ENCODE data around the gene WARS2. TPM values are rescaled to one million over a fixed set of nuclear protein-coding genes. Genes with fewer than 3 reads are reported as not detected.

The WARS2 gene
- total and polyA plus RNA-seq, 7 donors: 3.4 to 10.8 (median 7.8) TPM

DNA sequence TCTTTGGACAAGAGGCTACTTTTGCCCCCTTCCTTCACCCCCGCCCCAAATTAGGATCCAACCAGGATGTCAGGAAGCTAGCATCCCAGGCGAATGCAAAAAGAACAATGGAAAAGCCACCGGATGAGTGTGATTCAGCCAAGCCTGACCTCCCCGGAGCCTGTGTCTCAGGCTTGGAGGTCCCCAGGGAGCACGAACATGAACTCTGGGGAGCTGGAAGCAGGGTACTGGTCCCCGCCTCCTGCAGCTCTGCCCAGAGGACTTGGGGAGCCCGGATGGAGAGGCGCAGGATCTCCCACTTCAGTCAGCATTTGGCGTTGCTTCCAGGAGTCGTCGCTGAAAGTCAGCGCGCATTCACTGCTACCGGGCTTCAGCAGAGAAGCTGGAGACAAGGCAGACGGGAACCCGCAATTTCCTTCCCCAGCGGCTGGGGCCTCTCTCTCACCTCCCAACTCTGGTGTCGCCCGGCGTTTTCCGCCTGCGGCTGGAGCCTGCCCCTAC is 150.5 kb downstream of the WARS2 start:
- Histone ChIP-seq H3K36me3 (ENCODE audit: insufficient read depth in 1 of 2, low read depth in 1 of 2) (no peaks in the 10 kb centered on the region), H3K27me3 (ENCODE audit: insufficient read depth in 3 of 3, low read length in 2 of 3) (peaks cover 0 to 6% (median 0%) of the 10 kb centered on the region in 3 donors), H3K4me3 (no peak overlapping the region), H3K9me3 (no peaks in the 10 kb centered on the region), H3K27ac (peak overlapping the region; percentile 88), H3K4me1 (no peaks in the 10 kb centered on the region)
- TF ChIP-seq, protein P1, sequence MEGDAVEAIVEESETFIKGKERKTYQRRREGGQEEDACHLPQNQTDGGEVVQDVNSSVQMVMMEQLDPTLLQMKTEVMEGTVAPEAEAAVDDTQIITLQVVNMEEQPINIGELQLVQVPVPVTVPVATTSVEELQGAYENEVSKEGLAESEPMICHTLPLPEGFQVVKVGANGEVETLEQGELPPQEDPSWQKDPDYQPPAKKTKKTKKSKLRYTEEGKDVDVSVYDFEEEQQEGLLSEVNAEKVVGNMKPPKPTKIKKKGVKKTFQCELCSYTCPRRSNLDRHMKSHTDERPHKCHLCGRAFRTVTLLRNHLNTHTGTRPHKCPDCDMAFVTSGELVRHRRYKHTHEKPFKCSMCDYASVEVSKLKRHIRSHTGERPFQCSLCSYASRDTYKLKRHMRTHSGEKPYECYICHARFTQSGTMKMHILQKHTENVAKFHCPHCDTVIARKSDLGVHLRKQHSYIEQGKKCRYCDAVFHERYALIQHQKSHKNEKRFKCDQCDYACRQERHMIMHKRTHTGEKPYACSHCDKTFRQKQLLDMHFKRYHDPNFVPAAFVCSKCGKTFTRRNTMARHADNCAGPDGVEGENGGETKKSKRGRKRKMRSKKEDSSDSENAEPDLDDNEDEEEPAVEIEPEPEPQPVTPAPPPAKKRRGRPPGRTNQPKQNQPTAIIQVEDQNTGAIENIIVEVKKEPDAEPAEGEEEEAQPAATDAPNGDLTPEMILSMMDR (IDR thresholded peaks at IDR 0.05): no peak
- WGBS, 3 donors: 70 to 71% (median 70%) methylated on average over 22 of the region's 22 CpGs
- no peak for ATAC-seq
- peak in 1 of 2 donors; percentile 58 for DNase-seq
- intact Hi-C loops (cut with DNase I): loop anchor here (2.0 to 10.0 kb wide), 3 partner anchors 47 to 698 kb away; no protein-coding TSS in a partner anchor

- H3K4me3 ChIP-seq: peak overlapping the region; percentile 71
- H3K4me1 ChIP-seq: peaks cover under 1% of the 10 kb centered on the region
These were observed 151.2 kb downstream of the WARS2 start for GRCh38 chr1:118989006-118989815.

DNA sequence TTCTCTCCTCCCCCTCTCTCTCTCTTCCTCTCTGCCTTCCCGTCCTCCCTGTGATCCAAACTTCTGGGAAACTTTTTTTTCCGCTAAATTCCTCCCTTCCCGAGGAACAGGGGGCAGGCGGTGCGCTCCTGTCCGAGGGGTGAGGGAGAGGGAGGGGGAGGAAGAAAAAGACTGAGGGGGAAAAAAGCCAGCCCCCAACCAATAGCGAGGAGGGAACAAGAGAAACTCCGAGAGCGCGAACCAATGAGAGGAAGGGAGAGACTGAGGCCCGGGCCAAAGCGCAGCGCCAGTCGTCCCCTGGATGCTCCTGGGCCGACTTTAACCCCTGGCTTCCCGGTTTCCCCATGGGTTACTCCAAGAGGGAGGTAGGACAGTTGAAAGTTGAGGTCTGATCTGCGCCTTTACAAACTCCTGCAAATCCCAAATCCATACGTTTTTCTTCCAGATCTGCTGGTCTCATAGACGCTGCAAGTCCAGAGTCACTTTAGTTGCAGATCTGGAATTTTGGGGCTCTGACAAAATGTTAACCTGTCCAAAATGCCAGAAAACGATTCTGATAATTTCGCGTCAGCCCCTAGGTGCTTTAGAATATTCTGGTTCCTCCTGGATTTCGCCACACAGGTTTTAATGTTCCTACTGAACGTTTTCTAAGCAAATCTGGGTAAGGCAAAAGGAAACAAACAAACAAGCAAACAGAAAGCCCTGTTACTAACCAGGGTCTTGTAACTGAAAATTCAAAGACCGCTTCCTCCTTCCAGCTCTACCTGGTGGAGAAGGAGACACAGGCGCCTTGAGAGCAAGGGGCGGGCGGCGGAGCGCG is 152.1 kb downstream of the WARS2 start, which contains the start of gene TBX15:
Gene TBX15, minus strand, starts transcription at position 158 of the 820 bp plus-strand sequence. CDS start 548 bp downstream, outside the sequence.
- WGBS, 3 donors: 30 to 36% (median 32%) methylated on average over 31 of the region's 31 CpGs
- H3K36me3 ChIP-seq (ENCODE audit: insufficient read depth in 1 of 2, low read depth in 1 of 2): no peaks in the 10 kb centered on the region
- H3K27ac ChIP-seq: peak within 1 kb of the TSS; percentile 88
- intact Hi-C loops (cut with DNase I): loop anchor here (2.0 to 10.0 kb wide), 3 partner anchors 46 to 696 kb away; no protein-coding TSS in a partner anchor
- DNase-seq (peak in 1 of 2 donors; percentile 80), ATAC-seq (peak; percentile 9 to 67 (median 48))
- peaks cover 8% of the 10 kb centered on the region for H3K4me1 ChIP-seq
- H3K9me3 ChIP-seq: no peaks in the 10 kb centered on the region
- no peaks in the 10 kb centered on the region for H3K27me3 ChIP-seq (ENCODE audit: insufficient read depth in 3 of 3, low read length in 2 of 3)
- TF ChIP-seq, protein P1 (IDR thresholded peaks at IDR 0.05): no peak
- H3K4me3 ChIP-seq: peak within 1 kb of the TSS; percentile 71

More at GRCh38 chr1:118989006-118989815, 151.2 kb downstream of the WARS2 start:
- intact Hi-C loops (cut with DNase I): loop anchor here (2.0 to 10.0 kb wide), 3 partner anchors 46 to 697 kb away; no protein-coding TSS in a partner anchor
- H3K9me3 ChIP-seq: no peaks in the 10 kb centered on the region
- WGBS, 3 donors: 58 to 71% (median 70%) methylated on average over 44 of the region's 44 CpGs
- no peaks in the 10 kb centered on the region for H3K36me3 ChIP-seq (ENCODE audit: insufficient read depth in 1 of 2, low read depth in 1 of 2)
- DNase-seq (peak in 1 of 2 donors; percentile 62), ATAC-seq (no peak)
- TF ChIP-seq, protein P1 (IDR thresholded peaks at IDR 0.05): no peak
- peaks cover 0 to 5% (median 0%) of the 10 kb centered on the region in 3 donors for H3K27me3 ChIP-seq (ENCODE audit: insufficient read depth in 3 of 3, low read length in 2 of 3)
- peak overlapping the region; percentile 88 for H3K27ac ChIP-seq

DNA sequence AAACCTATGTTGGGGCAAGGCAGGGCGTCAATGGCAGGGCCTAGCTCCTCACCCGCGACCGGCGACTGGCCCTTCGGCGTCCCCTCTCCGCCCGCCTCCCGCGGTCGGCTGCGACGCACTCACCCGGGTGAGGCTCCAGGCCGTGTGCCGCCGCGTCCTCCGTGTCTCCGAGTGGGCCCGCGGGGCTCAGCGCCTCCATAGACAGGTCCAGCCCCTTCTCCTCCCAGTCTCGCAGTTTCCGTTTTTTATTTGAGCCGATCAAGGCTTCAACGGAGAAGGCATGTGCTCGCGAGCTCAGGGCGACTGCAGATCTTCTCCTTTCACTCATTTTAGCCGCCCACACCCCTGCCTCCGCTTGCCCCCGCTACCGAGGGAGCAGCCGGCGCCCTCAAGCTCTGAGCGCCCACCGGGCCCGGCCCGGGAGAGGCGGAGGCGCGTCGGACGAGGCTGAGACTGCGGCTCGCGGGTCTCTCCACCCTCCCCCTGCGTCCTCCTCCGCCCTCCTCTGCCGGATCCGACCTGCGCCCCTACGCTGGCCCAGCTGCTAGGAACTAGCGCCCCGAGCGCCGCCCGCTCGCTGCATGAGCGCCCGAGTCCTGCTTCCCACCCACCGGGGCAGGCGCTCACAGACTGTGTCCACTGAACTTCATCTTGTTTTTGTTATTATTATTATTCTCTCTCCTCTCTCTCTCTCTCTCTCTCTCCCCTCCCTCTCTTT is 152.8 kb downstream of the WARS2 start:
- ATAC-seq (peak; percentile 61 to 72 (median 66)), DNase-seq (peak; percentile 58 to 85)
- Histone ChIP-seq H3K4me3 (peak overlapping the region; percentile 71), H3K27me3 (ENCODE audit: insufficient read depth in 3 of 3, low read length in 2 of 3) (no peaks in the 10 kb centered on the region), H3K4me1 (peaks cover 16% of the 10 kb centered on the region), H3K9me3 (no peaks in the 10 kb centered on the region), H3K36me3 (ENCODE audit: insufficient read depth in 1 of 2, low read depth in 1 of 2) (no peaks in the 10 kb centered on the region), H3K27ac (peak overlapping the region; percentile 88)
- intact Hi-C loops (cut with DNase I): loop anchor here (2.0 to 10.0 kb wide), 3 partner anchors 45 to 695 kb away; no protein-coding TSS in a partner anchor
- TF ChIP-seq, protein P1 (IDR thresholded peaks at IDR 0.05): no peak
- whole genome bisulfite sequencing, 3 donors: 0 to 1% (median 0%) methylated on average over 47 to 65 of the region's 65 CpGs
